Mesendoderm (in vitro differentiated cells): ENCODE results near the gene SLC25A13. TPM values are rescaled to one million over a fixed set of nuclear protein-coding genes. Genes with fewer than 3 reads are reported as not detected.
"Not testable (repeated sequence)": the region's sequence is repeated elsewhere in the genome, so short reads cannot be mapped to it uniquely, and the experiment has no call there.

Source experiments
- DNase-seq: peaks from one replicate; pipeline ENCODE4 v3.0.0; 2013
- H2AK5ac ChIP-seq: 2 replicates; pipeline ENCODE4 v1.6.1; 2013; ENCODE audit warnings: low read length, inconsistent platforms
- H2BK120ac ChIP-seq: 2 replicates; pipeline ENCODE4 v1.6.1; 2013; ENCODE audit warnings: low read depth, mild to moderate bottlenecking, low read length, moderate library complexity, mixed read lengths
- H2BK15ac ChIP-seq: replicated peaks from 2 replicates; pipeline ENCODE4 v1.6.1; 2013; ENCODE audit warnings: low read depth, mild to moderate bottlenecking, moderate library complexity
- H2BK5ac ChIP-seq: 2 replicates; pipeline ENCODE4 v1.6.1; 2013; ENCODE audit warnings: low read length, inconsistent platforms
- H3K18ac ChIP-seq: 2 replicates; pipeline ENCODE4 v1.6.1; 2013; ENCODE audit warnings: mild to moderate bottlenecking, low read length, mixed read lengths
- H3K23ac ChIP-seq: one replicate; pipeline ENCODE4 v1.6.1; 2013; ENCODE audit warnings: low read length
- H3K27ac ChIP-seq: 2 replicates; pipeline ENCODE4 v1.5.1; 2013; ENCODE audit warnings: low read depth, mild to moderate bottlenecking, inconsistent platforms, low read length, moderate library complexity
- H3K27me3 ChIP-seq: 2 replicates; pipeline ENCODE4 v1.6.1; 2013; ENCODE audit warnings: low read length, control low read depth, mild to moderate bottlenecking, inconsistent platforms; ENCODE audit not compliant: insufficient read depth, poor library complexity
- H3K36me3 ChIP-seq: 2 replicates; pipeline ENCODE4 v1.6.1; 2013; ENCODE audit warnings: low read length, inconsistent platforms; ENCODE audit not compliant: control insufficient read depth, insufficient read depth
- H3K4ac ChIP-seq: one replicate; pipeline ENCODE4 v1.6.1; 2013; ENCODE audit warnings: low read depth, mild to moderate bottlenecking, low read length, moderate library complexity
- H3K4me1 ChIP-seq: 2 replicates; pipeline ENCODE4 v1.6.1; 2013; ENCODE audit warnings: low read depth, low read length, inconsistent platforms; ENCODE audit not compliant: control insufficient read depth
- H3K4me2 ChIP-seq: 2 replicates; pipeline ENCODE4 v1.6.1; 2013; ENCODE audit warnings: low read length
- H3K4me3 ChIP-seq: 2 replicates; pipeline ENCODE4 v1.5.1; 2013; ENCODE audit warnings: mild to moderate bottlenecking, low read length
- H3K56ac ChIP-seq: one replicate; pipeline ENCODE4 v1.6.1; 2013; ENCODE audit warnings: low read length
- H3K79me1 ChIP-seq: 2 replicates; pipeline ENCODE4 v1.6.1; 2013; ENCODE audit warnings: low read length, inconsistent platforms
- H3K79me2 ChIP-seq: 2 replicates; pipeline ENCODE4 v1.6.1; 2013; ENCODE audit warnings: mild to moderate bottlenecking, low read length; ENCODE audit not compliant: control insufficient read depth, insufficient read depth
- H3K9ac ChIP-seq: 2 replicates; pipeline ENCODE4 v1.6.1; 2013; ENCODE audit warnings: low read length, inconsistent platforms
- H4K5ac ChIP-seq: one replicate; pipeline ENCODE4 v1.6.1; 2013; ENCODE audit warnings: low read length
- H4K8ac ChIP-seq: one replicate; pipeline ENCODE4 v1.6.1; 2013; ENCODE audit warnings: low read depth, mild to moderate bottlenecking, control low read depth, low read length, moderate library complexity
- WGBS: extraction: QIAGEN DNeasy Blood & Tissue Kit; methylation state at CpG from one replicate; pipeline ENCODE4 v1.1.7; 2013; ENCODE audit warnings: low lambda C conversion rate, missing lambda C conversion rate; ENCODE audit not compliant: insufficient coverage; ENCODE audit errors: extremely low coverage; 5-methylcytosine and 5-hydroxymethylcytosine counted together
- polyA plus RNA-seq, 2 experiments: library from polyadenylated mRNA; stranded (reverse); fragments of 200-250 nt; gene quantifications; one replicate each; pipeline ENCODE4 v1.2.3, GENCODE V29; 2013

SLC25A13 gene, protein sequence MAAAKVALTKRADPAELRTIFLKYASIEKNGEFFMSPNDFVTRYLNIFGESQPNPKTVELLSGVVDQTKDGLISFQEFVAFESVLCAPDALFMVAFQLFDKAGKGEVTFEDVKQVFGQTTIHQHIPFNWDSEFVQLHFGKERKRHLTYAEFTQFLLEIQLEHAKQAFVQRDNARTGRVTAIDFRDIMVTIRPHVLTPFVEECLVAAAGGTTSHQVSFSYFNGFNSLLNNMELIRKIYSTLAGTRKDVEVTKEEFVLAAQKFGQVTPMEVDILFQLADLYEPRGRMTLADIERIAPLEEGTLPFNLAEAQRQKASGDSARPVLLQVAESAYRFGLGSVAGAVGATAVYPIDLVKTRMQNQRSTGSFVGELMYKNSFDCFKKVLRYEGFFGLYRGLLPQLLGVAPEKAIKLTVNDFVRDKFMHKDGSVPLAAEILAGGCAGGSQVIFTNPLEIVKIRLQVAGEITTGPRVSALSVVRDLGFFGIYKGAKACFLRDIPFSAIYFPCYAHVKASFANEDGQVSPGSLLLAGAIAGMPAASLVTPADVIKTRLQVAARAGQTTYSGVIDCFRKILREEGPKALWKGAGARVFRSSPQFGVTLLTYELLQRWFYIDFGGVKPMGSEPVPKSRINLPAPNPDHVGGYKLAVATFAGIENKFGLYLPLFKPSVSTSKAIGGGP
- polyA plus RNA-seq (2013, experiment 1 of 2) = 61.0 TPM
- polyA plus RNA-seq (2013, experiment 2 of 2) = 62.3 TPM

DNA sequence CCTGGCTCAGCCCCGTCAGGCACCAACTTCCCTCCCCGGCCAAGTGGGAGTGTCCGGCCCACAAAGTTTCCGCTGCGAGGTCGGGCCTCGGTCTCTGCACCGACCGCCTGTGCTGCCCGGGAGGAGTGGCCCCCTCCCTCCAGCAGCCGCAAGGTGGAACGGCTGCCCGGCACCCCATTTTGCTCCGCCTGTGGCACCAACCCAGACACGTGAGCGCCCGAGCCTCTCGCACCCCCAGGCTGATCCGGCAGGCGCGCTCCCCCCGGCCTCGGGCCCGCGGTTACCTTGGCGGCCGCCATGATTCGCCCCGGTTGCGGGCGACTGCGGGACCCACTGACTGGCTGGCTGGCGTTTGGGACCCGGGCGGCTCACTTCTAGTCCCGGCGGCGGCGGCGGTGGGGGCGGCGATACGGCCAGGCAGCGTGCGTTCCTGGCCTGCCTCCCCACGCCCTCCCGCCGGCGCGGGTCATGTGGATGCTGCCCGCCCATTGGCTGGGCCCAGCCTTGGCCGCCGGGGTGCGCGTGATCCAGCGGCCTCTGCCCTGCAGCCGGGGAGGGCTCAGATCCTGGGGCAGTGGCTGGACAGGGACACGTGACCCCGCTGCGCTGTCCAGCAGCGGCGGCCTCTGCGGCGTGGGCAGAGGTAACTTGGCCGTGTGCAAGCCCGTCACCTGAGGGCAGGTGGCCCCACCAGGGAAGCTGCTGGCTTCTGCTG lies at the start of gene SLC25A13:
TSS of gene SLC25A13 (minus strand) at position 441 of the 715 bp plus-strand sequence. CDS start at position 299, 142 bp downstream.
- H4K8ac ChIP-seq = peak within 1 kb of the TSS; percentile 82
- H2AK5ac ChIP-seq = no peak within 1 kb of the TSS
- peaks cover 20% of the 10 kb centered on the region for H3K79me2 ChIP-seq
- peak within 1 kb of the TSS; percentile 100 for H3K23ac ChIP-seq
- H3K27ac ChIP-seq = peak within 1 kb of the TSS; percentile 98
- WGBS = no CpG with 5 or more reads among the region's 66 CpGs
- H3K4me2 ChIP-seq = peak within 1 kb of the TSS; percentile 60
- peaks cover 7% of the 10 kb centered on the region for H3K4me1 ChIP-seq
- peak within 1 kb of the TSS; percentile 96 for H2BK5ac ChIP-seq
- peaks cover 6% of the 10 kb centered on the region for H3K79me1 ChIP-seq
- H2BK15ac ChIP-seq = no peak within 1 kb of the TSS
- no peaks in the 10 kb centered on the region for H3K27me3 ChIP-seq
- H3K56ac ChIP-seq = peak within 1 kb of the TSS; percentile 99
- no peaks in the 10 kb centered on the region for H3K36me3 ChIP-seq
- peak within 1 kb of the TSS; percentile 90 for H3K4me3 ChIP-seq
- H3K4ac ChIP-seq = peak within 1 kb of the TSS; percentile 99
- H4K5ac ChIP-seq = no peak within 1 kb of the TSS
- peak within 1 kb of the TSS; percentile 29 for H2BK120ac ChIP-seq
- peak within 1 kb of the TSS; percentile 93 for H3K18ac ChIP-seq
- H3K9ac ChIP-seq = peak within 1 kb of the TSS; percentile 97
- DNase-seq = peak; percentile 94

DNA sequence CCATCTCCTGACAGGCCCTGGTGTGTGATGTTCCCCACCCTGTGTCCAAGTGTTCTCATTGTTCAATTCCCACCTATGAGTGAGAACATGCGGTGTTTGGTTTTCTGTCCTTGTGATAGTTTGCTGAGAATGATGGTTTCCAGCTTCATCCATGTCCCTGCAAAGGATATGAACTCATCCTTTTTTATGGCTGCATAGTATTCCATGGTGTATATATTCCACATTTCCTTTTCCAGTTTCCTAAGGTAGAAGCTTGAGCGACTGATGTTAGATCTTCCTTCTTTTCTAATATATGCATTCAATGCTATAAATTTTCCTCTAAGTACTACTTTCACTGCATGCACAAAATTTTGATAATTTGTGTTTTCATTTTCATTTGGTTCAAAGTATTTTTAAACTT lies 44.0 kb upstream of the SLC25A13 start:
- not testable (repeated sequence) for H3K9ac ChIP-seq, H4K8ac ChIP-seq, H3K18ac ChIP-seq, H3K36me3 ChIP-seq, H4K5ac ChIP-seq, H3K27ac ChIP-seq, H3K4ac ChIP-seq, H3K79me2 ChIP-seq, H2BK15ac ChIP-seq, H3K4me1 ChIP-seq, H3K79me1 ChIP-seq, H3K56ac ChIP-seq, H3K27me3 ChIP-seq, H3K23ac ChIP-seq, H3K4me2 ChIP-seq, DNase-seq, H2BK120ac ChIP-seq, H3K4me3 ChIP-seq, H2AK5ac ChIP-seq, H2BK5ac ChIP-seq
- no CpG with 5 or more reads among the region's 2 CpGs for WGBS

DNA sequence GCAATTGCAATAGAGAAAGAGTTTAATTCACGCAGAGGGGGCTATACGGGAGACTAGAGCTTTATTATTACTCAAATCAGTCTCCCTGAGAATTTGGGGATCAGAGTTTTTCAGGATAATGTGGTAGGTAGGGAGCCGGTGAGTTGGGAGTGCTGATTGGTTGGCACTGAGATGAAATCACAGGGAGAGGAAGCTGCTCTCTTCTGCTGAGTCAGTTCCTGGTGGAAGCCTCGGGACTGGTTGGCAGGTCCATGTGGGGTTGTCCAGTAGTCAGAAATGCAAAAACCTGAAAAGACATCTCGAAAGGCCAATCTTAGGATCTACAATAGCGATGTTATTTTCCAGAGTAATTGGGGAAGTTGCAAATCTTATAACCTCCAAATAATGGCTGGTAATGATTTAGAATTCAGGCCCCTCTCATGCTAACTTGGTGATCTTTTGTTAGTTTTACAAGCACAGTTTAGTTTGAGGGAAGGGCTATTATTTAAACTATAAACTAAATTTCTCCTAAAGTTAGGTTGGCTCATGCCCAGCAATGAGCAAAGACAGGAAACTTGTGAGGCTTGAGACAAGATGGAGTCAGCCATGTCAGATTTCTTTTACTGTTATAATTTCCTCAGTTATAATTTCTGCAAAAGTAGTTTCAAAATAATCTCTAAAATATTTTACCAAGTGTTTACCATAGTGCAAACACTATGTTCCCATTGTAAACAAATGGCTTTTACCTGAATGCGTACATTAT lies 39.4 kb upstream of the SLC25A13 start:
- no peak overlapping the region for H3K4me2 ChIP-seq
- no peak overlapping the region for H3K23ac ChIP-seq
- H3K4me3 ChIP-seq = no peak overlapping the region
- no peak overlapping the region for H3K4ac ChIP-seq
- no peak overlapping the region for H2BK15ac ChIP-seq
- H3K56ac ChIP-seq = no peak overlapping the region
- WGBS = no CpG with 5 or more reads among the region's 7 CpGs
- no peak overlapping the region for H2BK5ac ChIP-seq
- H3K36me3 ChIP-seq = no peaks in the 10 kb centered on the region
- H3K27ac ChIP-seq = no peak overlapping the region
- H4K5ac ChIP-seq = no peak overlapping the region
- no peaks in the 10 kb centered on the region for H3K27me3 ChIP-seq
- DNase-seq = no peak
- no peak overlapping the region for H3K18ac ChIP-seq
- H4K8ac ChIP-seq = peak overlapping the region; percentile 76
- H3K79me2 ChIP-seq = no peaks in the 10 kb centered on the region
- H3K9ac ChIP-seq = no peak overlapping the region
- H3K4me1 ChIP-seq = no peaks in the 10 kb centered on the region
- H3K79me1 ChIP-seq = no peaks in the 10 kb centered on the region
- no peak overlapping the region for H2BK120ac ChIP-seq
- no peak overlapping the region for H2AK5ac ChIP-seq

DNA sequence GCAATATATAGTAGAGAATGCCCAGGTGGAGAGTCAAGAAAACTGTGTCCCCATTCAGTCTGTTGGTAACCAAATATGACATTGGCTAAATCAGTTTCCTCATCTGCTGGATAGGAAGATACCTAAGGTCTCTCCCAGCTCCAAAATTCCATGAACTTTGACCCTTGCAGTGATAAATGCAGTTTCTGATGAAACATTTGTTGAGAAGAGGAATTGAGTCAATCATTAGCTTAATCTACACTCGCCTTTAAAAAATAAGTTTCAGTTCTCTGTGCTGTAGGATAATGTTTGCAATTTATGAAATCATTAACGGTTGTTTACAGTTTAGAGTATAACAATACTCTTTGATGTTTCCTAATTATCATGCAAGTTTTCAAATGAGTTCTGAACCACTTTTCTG lies 38.0 kb upstream of the SLC25A13 start:
- no CpG with 5 or more reads among the region's 2 CpGs for WGBS
- Histone ChIP-seq H3K9ac (no peak overlapping the region), H3K79me1 (no peaks in the 10 kb centered on the region), H3K4me3 (no peak overlapping the region), H3K79me2 (no peaks in the 10 kb centered on the region), H2BK5ac (no peak overlapping the region), H3K4me2 (no peak overlapping the region), H3K4ac (no peak overlapping the region), H3K18ac (no peak overlapping the region), H2BK15ac (no peak overlapping the region), H3K27ac (no peak overlapping the region), H3K23ac (no peak overlapping the region), H4K8ac (no peak overlapping the region), H3K56ac (no peak overlapping the region), H3K27me3 (no peaks in the 10 kb centered on the region), H2BK120ac (no peak overlapping the region), H4K5ac (no peak overlapping the region), H3K36me3 (no peaks in the 10 kb centered on the region), H3K4me1 (peaks cover 2% of the 10 kb centered on the region), H2AK5ac (no peak overlapping the region)
- DNase-seq = no peak

DNA sequence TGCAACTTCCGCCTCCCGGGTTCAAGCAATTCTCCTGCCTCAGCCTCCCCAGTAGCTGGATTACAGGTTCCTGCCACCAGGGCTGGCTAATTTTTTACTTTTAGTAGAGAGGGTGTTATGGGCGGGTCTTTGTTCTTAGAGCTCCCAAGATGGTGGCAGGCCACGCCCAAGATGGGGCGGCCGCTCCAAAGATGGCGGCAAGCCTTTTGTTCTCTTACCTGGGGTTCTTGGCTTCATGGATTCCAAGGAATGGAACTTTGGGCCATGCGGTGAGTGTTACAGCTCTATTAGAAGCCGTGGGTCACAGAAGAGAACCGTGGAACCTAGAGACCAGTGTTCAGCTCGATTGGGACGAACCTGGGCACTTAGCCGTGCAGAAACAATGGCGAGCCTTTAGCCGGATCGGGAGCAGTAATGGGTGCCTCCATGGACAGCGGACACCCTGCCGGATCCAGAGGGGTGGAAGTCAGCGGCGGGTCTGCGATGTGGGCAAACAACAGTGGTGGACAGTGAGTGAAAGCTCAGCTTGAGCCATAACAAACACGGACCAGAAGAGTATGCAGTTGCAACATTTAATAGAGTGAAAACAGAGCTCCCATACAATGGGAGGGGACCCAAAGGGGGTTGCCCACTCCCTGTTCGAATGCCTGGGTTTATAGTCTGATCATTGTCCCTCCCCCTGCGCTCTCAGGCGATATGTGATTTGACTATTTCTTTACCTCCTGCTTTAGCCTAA lies 36.5 kb upstream of the SLC25A13 start:
- not testable (repeated sequence) for H2AK5ac ChIP-seq, H3K79me2 ChIP-seq, H2BK15ac ChIP-seq, DNase-seq, H3K36me3 ChIP-seq, H2BK5ac ChIP-seq, H3K4me3 ChIP-seq, H3K23ac ChIP-seq, H3K9ac ChIP-seq, H3K4me2 ChIP-seq, H3K4ac ChIP-seq, H3K4me1 ChIP-seq, H3K79me1 ChIP-seq, H2BK120ac ChIP-seq, H3K27ac ChIP-seq, H3K56ac ChIP-seq, H3K27me3 ChIP-seq, H4K5ac ChIP-seq, H4K8ac ChIP-seq
- no CpG with 5 or more reads among the region's 25 CpGs for WGBS
- peak overlapping the region; percentile 29 for H3K18ac ChIP-seq
